K562 (cell line): ENCODE data around the gene ZNF408. TPM values are rescaled to one million over a fixed set of nuclear protein-coding genes. Genes with fewer than 3 reads are reported as not detected.

ENCODE experiments used
- DPF2 ChIP-seq: fragments of 450-650 bp; IDR thresholded peaks from 2 replicates; pipeline ENCODE4 v1.6.1; 2016
- RBFOX2 ChIP-seq: fragments of 200-400 bp; formaldehyde crosslinking; IDR thresholded peaks from 2 replicates; pipeline ENCODE4 v1.6.1; 2017; ENCODE audit warnings: low read depth, mild to moderate bottlenecking, low read length, moderate library complexity
- RFX7 ChIP-seq: fragments of 250-450 bp; sonication (Bioruptor Pico); IDR thresholded peaks from 2 replicates; pipeline ENCODE4 v1.5.1; 2021; ENCODE audit warnings: mild to moderate bottlenecking
- ZBTB8A ChIP-seq: fragments of 450-650 bp; IDR thresholded peaks from 2 replicates; pipeline ENCODE4 v1.6.1; 2018; ENCODE audit warnings: mild to moderate bottlenecking, moderate library complexity; ENCODE audit not compliant: partially characterized antibody
- ZFX ChIP-seq: sonication (generic); formaldehyde crosslinking; IDR thresholded peaks from 2 replicates; pipeline ENCODE4 v1.8.0; 2022; ENCODE audit warnings: mild to moderate bottlenecking, missing genetic modification reagents, moderate library complexity
- polyA plus RNA-seq, 8 experiments: library from polyadenylated mRNA; depleted of rRNA in 4 of 8; stranded (reverse) in 5 of 8; unstranded in 3 of 8; fragments of >200 nt; fragmentation: Nextera tagmentation in 2 of 8; fragmentation: Illumina TruSeq in 1 of 8; extraction: Ambion mirVana in 2 of 8; extraction: Trizol in 1 of 8; gene quantifications; 2 replicates each; pipeline versions ENCODE4 v1.2.1 to v1.2.3, GENCODE V29; 2011 to 2014; ENCODE audit warnings: inconsistent platforms in 1 of 8, missing spikeins in 1 of 8
- total RNA-seq, 7 experiments: library from RNA; depleted of rRNA in 6 of 7; stranded (reverse); fragments of >200 nt in 6 of 7; fragmentation: Illumina TruSeq in 2 of 7; extraction: Trizol in 2 of 7; gene quantifications; 2 replicates each; pipeline versions ENCODE4 v1.2.1 to v1.2.3, GENCODE V29; 2011 to 2021; ENCODE audit warnings: low replicate concordance in 1 of 7
- TF ChIP-seq, protein P1 (sequence below), 2 experiments: IDR thresholded peaks in 1 of 2; conservative IDR thresholded peaks in 1 of 2; 2 replicates each; pipeline ENCODE4 v1.6.1; 2016; ENCODE audit warnings: low read depth in 2 of 2, mild to moderate bottlenecking in 1 of 2, missing compliant biosample characterization in 1 of 2, missing genetic modification characterization in 1 of 2, moderate library complexity in 1 of 2
- TF ChIP-seq, protein P2 (sequence below): fragments of 250-450 bp; sonication (Bioruptor Pico); IDR thresholded peaks from 2 replicates; pipeline ENCODE4 v1.5.1; 2021; ENCODE audit warnings: mild to moderate bottlenecking
- TF ChIP-seq, protein P3 (sequence below): fragments of 450-650 bp; formaldehyde crosslinking; IDR thresholded peaks from 2 replicates; pipeline ENCODE4 v1.4.0; 2020; ENCODE audit warnings: mild to moderate bottlenecking, moderate library complexity

Gene ZNF408
- total and polyA plus RNA-seq, 9 of the 15 experiments (the other 6 are each of a cell fraction or from before 2014, with no cell fraction given) = 0.15 to 18.4 (median 7.4) TPM

DNA sequence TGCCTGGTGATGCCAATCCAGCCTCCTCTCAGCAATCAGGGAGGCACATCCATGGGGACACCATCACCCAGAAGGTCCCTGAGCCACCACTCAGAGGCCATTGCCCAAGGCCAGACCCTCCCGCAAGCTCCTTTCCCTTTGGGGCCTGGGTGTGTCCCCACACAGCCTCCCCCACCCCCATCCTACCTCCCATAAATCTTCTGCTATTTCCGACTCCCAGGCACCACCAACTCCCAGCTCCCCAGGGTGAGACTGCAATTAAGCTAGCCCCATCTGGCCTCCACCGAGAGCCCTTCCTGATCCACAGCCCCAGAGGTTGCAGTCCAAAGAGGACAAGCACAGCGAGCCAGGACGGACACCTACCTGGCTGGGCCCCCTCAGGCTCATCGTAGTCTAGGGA, 6.8 kb upstream of the ZNF408 start (continued):
- TF ChIP-seq ZBTB8A (no peak), RBFOX2 (peak; percentile 37; the same call in 1 of the 2 replicates), ZFX (CRISPR knock-in tag) (no peak), RFX7 (CRISPR knock-in tag) (no peak), DPF2 (0 out of 2 replicates have a peak, but pooled peaks have one; percentile 14)
- TF ChIP-seq, protein P1, sequence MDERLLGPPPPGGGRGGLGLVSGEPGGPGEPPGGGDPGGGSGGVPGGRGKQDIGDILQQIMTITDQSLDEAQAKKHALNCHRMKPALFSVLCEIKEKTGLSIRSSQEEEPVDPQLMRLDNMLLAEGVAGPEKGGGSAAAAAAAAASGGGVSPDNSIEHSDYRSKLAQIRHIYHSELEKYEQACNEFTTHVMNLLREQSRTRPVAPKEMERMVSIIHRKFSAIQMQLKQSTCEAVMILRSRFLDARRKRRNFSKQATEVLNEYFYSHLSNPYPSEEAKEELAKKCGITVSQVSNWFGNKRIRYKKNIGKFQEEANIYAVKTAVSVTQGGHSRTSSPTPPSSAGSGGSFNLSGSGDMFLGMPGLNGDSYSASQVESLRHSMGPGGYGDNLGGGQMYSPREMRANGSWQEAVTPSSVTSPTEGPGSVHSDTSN (CRISPR knock-in tag; IDR thresholded peaks at IDR 0.05; ENCODE audit: low read depth) = no peak
- TF ChIP-seq, protein P1 (tag; conservative IDR thresholded peaks at IDR 0.05; ENCODE audit: low read depth) = peak; percentile 90
- TF ChIP-seq, protein P2, sequence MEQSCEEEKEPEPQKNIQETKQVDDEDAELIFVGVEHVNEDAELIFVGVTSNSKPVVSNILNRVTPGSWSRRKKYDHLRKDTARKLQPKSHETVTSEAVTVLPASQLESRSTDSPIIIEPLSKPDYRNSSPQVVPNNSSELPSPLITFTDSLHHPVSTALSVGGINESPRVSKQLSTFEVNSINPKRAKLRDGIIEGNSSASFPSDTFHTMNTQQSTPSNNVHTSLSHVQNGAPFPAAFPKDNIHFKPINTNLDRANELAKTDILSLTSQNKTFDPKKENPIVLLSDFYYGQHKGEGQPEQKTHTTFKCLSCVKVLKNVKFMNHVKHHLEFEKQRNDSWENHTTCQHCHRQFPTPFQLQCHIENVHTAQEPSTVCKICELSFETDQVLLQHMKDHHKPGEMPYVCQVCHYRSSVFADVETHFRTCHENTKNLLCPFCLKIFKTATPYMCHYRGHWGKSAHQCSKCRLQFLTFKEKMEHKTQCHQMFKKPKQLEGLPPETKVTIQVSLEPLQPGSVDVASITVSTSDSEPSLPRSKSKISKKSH = no peak
- TF ChIP-seq, protein P3, sequence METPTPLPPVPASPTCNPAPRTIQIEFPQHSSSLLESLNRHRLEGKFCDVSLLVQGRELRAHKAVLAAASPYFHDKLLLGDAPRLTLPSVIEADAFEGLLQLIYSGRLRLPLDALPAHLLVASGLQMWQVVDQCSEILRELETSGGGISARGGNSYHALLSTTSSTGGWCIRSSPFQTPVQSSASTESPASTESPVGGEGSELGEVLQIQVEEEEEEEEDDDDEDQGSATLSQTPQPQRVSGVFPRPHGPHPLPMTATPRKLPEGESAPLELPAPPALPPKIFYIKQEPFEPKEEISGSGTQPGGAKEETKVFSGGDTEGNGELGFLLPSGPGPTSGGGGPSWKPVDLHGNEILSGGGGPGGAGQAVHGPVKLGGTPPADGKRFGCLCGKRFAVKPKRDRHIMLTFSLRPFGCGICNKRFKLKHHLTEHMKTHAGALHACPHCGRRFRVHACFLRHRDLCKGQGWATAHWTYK (CRISPR knock-in tag) = no peak
